OCI-LY1 (cell line): Measurements from ENCODE around the gene TRPM6.

Experiments
- CTCF ChIP-seq: fragments of 200-600 bp; sonication (generic), shearing (Covaris generic); IDR thresholded peaks from 2 replicates; pipeline ENCODE4 v1.5.1; 2017; ENCODE audit warnings: mild to moderate bottlenecking, antibody characterized with exemption, low read length, moderate library complexity, mixed read lengths
- EZH2 ChIP-seq: fragments of 200-600 bp; sonication (generic), shearing (Covaris generic); IDR thresholded peaks from 2 replicates; pipeline ENCODE4 v1.8.0; 2017; ENCODE audit warnings: borderline replicate concordance, mixed run types, mild to moderate bottlenecking, antibody characterized with exemption, low read length, moderate library complexity, mixed read lengths

GRCh38 chr9:74719306-74719705 is 168.4 kb downstream of the TRPM6 start:
- TF ChIP-seq CTCF (no peak), EZH2 (no peak)
